H1 (cell line): Measurements from ENCODE around the gene TMEM45A. TPM values are rescaled to one million over a fixed set of nuclear protein-coding genes. Genes with fewer than 3 reads are reported as not detected.

Source experiments
- CTCF ChIA-PET: fragments of 300-600 bp; sonication (Branson Sonifier 250); formaldehyde crosslinking; loops from one replicate; lab custom pipeline; 2021; ENCODE audit not compliant: partially characterized antibody; lab: Charles Lee
- POLR2A ChIA-PET: fragments of 300-600 bp; sonication (Branson Sonifier 250); formaldehyde crosslinking; loops from one replicate; lab custom pipeline; 2021; ENCODE audit warnings: inconsistent platforms; ENCODE audit not compliant: partially characterized antibody; lab: Charles Lee
- DNase-seq, 2 experiments: peaks; one replicate each; pipeline versions ENCODE4 v3.0.0 to v3.0.0-alpha.2; 2010 to 2022; ENCODE audit warnings: low spot score in 2 of 2, low read depth in 1 of 2, mixed read lengths in 1 of 2
- FAIRE-seq: peaks from 2 replicates; lab custom pipeline; 2011; peaks lifted over from hg19 to GRCh38; lab: Jason Lieb, UNC
- H2AFZ ChIP-seq: 2 replicates; pipeline ENCODE4 v1.8.1; 2012; ENCODE audit warnings: low read length, inconsistent platforms
- H2AK5ac ChIP-seq: 2 replicates; pipeline ENCODE4 v1.6.1; 2013; ENCODE audit warnings: low read depth, low read length
- H2BK120ac ChIP-seq: replicated peaks from 2 replicates; pipeline ENCODE3; 2013; ENCODE audit warnings: low read depth, low read length, inconsistent platforms
- H2BK12ac ChIP-seq: 2 replicates; pipeline ENCODE4 v1.6.1; 2013; ENCODE audit warnings: low read depth, low read length
- H2BK15ac ChIP-seq: 2 replicates; pipeline ENCODE4 v1.6.1; 2013; ENCODE audit warnings: low read length
- H2BK20ac ChIP-seq: 2 replicates; pipeline ENCODE4 v1.6.1; 2013; ENCODE audit warnings: low read length
- H2BK5ac ChIP-seq: 2 replicates; pipeline ENCODE4 v1.6.1; 2013; ENCODE audit warnings: low read depth, low read length
- H3K14ac ChIP-seq: 2 replicates; pipeline ENCODE4 v1.6.1; 2013; ENCODE audit warnings: inconsistent platforms; ENCODE audit not compliant: insufficient read length
- H3K18ac ChIP-seq: 2 replicates; pipeline ENCODE4 v1.6.1; 2013; ENCODE audit warnings: low read length; ENCODE audit errors: extremely low read depth
- H3K23ac ChIP-seq: 2 replicates; pipeline ENCODE4 v1.6.1; 2013; ENCODE audit warnings: inconsistent platforms; ENCODE audit not compliant: insufficient read length
- H3K23me2 ChIP-seq: 2 replicates; pipeline ENCODE4 v1.6.1; 2013; ENCODE audit warnings: low read depth, low read length
- H3K27ac ChIP-seq: 2 replicates; pipeline ENCODE4 v1.6.1; 2011; ENCODE audit warnings: low read depth, low read length, inconsistent platforms
- H3K27me3 ChIP-seq, 4 experiments: replicated peaks in 1 of 4; 1 replicate in 1 of 4; 2 replicates in 3 of 4; pipeline versions ENCODE4 v1.6.1 to v1.8.1; 2011 to 2013; ENCODE audit warnings: low read length in 3 of 4, mild to moderate bottlenecking in 3 of 4, inconsistent platforms in 2 of 4, mixed read lengths in 2 of 4, moderate library complexity in 1 of 4; ENCODE audit not compliant: control insufficient read depth in 3 of 4, insufficient read depth in 3 of 4; ENCODE audit errors: extremely low read depth in 1 of 4
- H3K36me3 ChIP-seq, 4 experiments: 2 replicates each; pipeline versions ENCODE4 v1.6.1 to v1.8.1; 2011 to 2013; ENCODE audit warnings: mild to moderate bottlenecking in 4 of 4, low read length in 3 of 4, moderate library complexity in 2 of 4, control low read depth in 1 of 4, inconsistent platforms in 1 of 4; ENCODE audit not compliant: insufficient read depth in 4 of 4, control insufficient read depth in 2 of 4
- H3K4ac ChIP-seq: replicated peaks from 2 replicates; pipeline ENCODE3; 2013; ENCODE audit warnings: low read length, low read depth, mixed read lengths, inconsistent platforms; ENCODE audit not compliant: insufficient read length
- H3K4me1 ChIP-seq, 4 experiments: replicated peaks in 1 of 4; 1 replicate in 1 of 4; 2 replicates in 3 of 4; pipeline versions ENCODE4 v1.6.1 to v1.8.1; 2011 to 2013; ENCODE audit warnings: low read length in 3 of 4, inconsistent platforms in 2 of 4, mixed read lengths in 1 of 4; ENCODE audit not compliant: insufficient read depth in 4 of 4, control insufficient read depth in 3 of 4
- H3K4me2 ChIP-seq, 2 experiments: 2 replicates each; pipeline versions ENCODE4 v1.6.1 to v1.8.1; 2011 to 2013; ENCODE audit warnings: low read depth in 2 of 2, low read length in 2 of 2, control low read depth in 1 of 2, inconsistent platforms in 1 of 2, mild to moderate bottlenecking in 1 of 2; ENCODE audit not compliant: insufficient read depth in 1 of 2
- H3K4me3 ChIP-seq, 4 experiments: fragments of 200-600, 300-600 bp in 1 of 4; sonication (generic), shearing (Covaris generic), sonication (Bioruptor Twin) in 1 of 4; 2 replicates each; pipeline versions ENCODE4 v1.5.1 to v1.8.1; 2011 to 2016; ENCODE audit warnings: low read length in 4 of 4, low read depth in 3 of 4, control low read depth in 2 of 4, inconsistent platforms in 2 of 4, mild to moderate bottlenecking in 2 of 4, mixed read lengths in 1 of 4, moderate library complexity in 1 of 4; ENCODE audit not compliant: insufficient read depth in 2 of 4; ENCODE audit errors: extremely low read depth in 1 of 4
- H3K56ac ChIP-seq: replicated peaks from 2 replicates; pipeline ENCODE3; 2013; ENCODE audit warnings: low read depth, mild to moderate bottlenecking, mixed read lengths, low read length, inconsistent platforms; ENCODE audit not compliant: insufficient read length
- H3K79me1 ChIP-seq: 2 replicates; pipeline ENCODE4 v1.6.1; 2013; ENCODE audit warnings: low read depth, low read length, control low read depth
- H3K79me2 ChIP-seq, 2 experiments: 2 replicates each; pipeline versions ENCODE4 v1.6.1 to v1.8.1; 2012 to 2013; ENCODE audit warnings: low read length in 2 of 2, mild to moderate bottlenecking in 2 of 2, inconsistent platforms in 1 of 2; ENCODE audit not compliant: insufficient read depth in 2 of 2, control insufficient read depth in 1 of 2
- H3K9ac ChIP-seq, 4 experiments: replicated peaks in 1 of 4; 1 replicate in 1 of 4; 2 replicates in 3 of 4; pipeline versions ENCODE4 v1.6.1 to v1.8.1; 2011 to 2013; ENCODE audit warnings: low read depth in 3 of 4, low read length in 3 of 4, control low read depth in 2 of 4, mild to moderate bottlenecking in 2 of 4, moderate library complexity in 2 of 4, inconsistent platforms in 1 of 4; ENCODE audit errors: extremely low read depth in 1 of 4
- H3K9me3 ChIP-seq, 2 experiments: 2 replicates each; pipeline versions ENCODE4 v1.6.1 to v1.8.1; 2012 to 2013; ENCODE audit warnings: mild to moderate bottlenecking in 2 of 2, moderate library complexity in 2 of 2, control low read depth in 1 of 2, inconsistent platforms in 1 of 2, low read depth in 1 of 2, low read length in 1 of 2, mixed read lengths in 1 of 2; ENCODE audit not compliant: insufficient read depth in 2 of 2
- H4K20me1 ChIP-seq, 2 experiments: replicated peaks in 1 of 2; 2 replicates each; pipeline versions ENCODE3 to v1.8.1; 2011 to 2013; ENCODE audit warnings: inconsistent platforms in 2 of 2, low read length in 2 of 2, mild to moderate bottlenecking in 1 of 2; ENCODE audit not compliant: insufficient read depth in 2 of 2, control insufficient read depth in 1 of 2
- H4K5ac ChIP-seq: 2 replicates; pipeline ENCODE4 v1.6.1; 2013; ENCODE audit warnings: low read length, low read depth, mixed read lengths, inconsistent platforms; ENCODE audit not compliant: insufficient read length
- H4K8ac ChIP-seq: 2 replicates; pipeline ENCODE4 v1.8.0; 2013; ENCODE audit warnings: mild to moderate bottlenecking, moderate library complexity, low read length, inconsistent platforms; ENCODE audit not compliant: insufficient read depth; ENCODE audit errors: extremely low read depth
- H4K91ac ChIP-seq: replicated peaks from 2 replicates; pipeline ENCODE3; 2013; ENCODE audit warnings: low read length, mixed read lengths, inconsistent platforms; ENCODE audit not compliant: insufficient read length
- BCL11A ChIP-seq, 2 experiments: IDR thresholded peaks; one replicate each; pipeline ENCODE4 v1.6.1; 2011; ENCODE audit warnings: low read depth in 2 of 2, low read length in 2 of 2, mild to moderate bottlenecking in 2 of 2
- CTBP2 ChIP-seq: IDR thresholded peaks from 2 replicates; pipeline ENCODE4 v1.7.0; 2011; ENCODE audit warnings: borderline replicate concordance, mild to moderate bottlenecking, moderate library complexity, mixed read lengths, low read length; ENCODE audit not compliant: insufficient read depth, insufficient read length
- EZH2 ChIP-seq: fragments of 200-600 bp; sonication (generic); IDR thresholded peaks from 2 replicates; pipeline ENCODE4 v1.7.1; 2012; ENCODE audit warnings: low read depth, mild to moderate bottlenecking, moderate library complexity, low read length, inconsistent platforms; ENCODE audit not compliant: severe bottlenecking
- HDAC6 ChIP-seq: IDR thresholded peaks from one replicate; pipeline ENCODE4 v1.7.1; 2012; ENCODE audit warnings: low read depth, mild to moderate bottlenecking, inconsistent platforms, low read length, moderate library complexity
- KDM1A ChIP-seq: fragments of 200-600, 300-600 bp; sonication (generic); IDR thresholded peaks from 2 replicates; pipeline ENCODE4 v1.7.1; 2016; ENCODE audit warnings: mild to moderate bottlenecking, low read length, borderline replicate concordance
- RNF2 ChIP-seq: fragments of 200-900, 300-1000 bp; sonication (generic); IDR thresholded peaks from 2 replicates; pipeline ENCODE4 v1.7.1; 2016; ENCODE audit warnings: borderline replicate concordance, low read depth, mild to moderate bottlenecking, antibody characterized with exemption, low read length; ENCODE audit not compliant: poor library complexity, severe bottlenecking; ENCODE audit errors: missing control alignments
- SP4 ChIP-seq: IDR thresholded peaks from 2 replicates; pipeline ENCODE4 v1.6.1; 2012; ENCODE audit warnings: low read length, inconsistent platforms
- TCF12 ChIP-seq: IDR thresholded peaks from 2 replicates; pipeline ENCODE4 v1.6.1; 2011; ENCODE audit warnings: low read depth, mild to moderate bottlenecking, low read length
- TEAD4 ChIP-seq: IDR thresholded peaks from 2 replicates; pipeline ENCODE4 v1.6.1; 2012; ENCODE audit warnings: low read depth, low read length, inconsistent platforms, mixed read lengths
- YY1 ChIP-seq: IDR thresholded peaks from 2 replicates; pipeline ENCODE4 v1.6.1; 2011; ENCODE audit warnings: low read depth, mild to moderate bottlenecking, low read length
- WGBS, 2 experiments: shearing (Covaris generic) in 1 of 2; methylation state at CpG; one replicate each; pipeline versions ENCODE4 v1.1.6 to v1.1.7; 2013 to 2015; ENCODE audit warnings: low lambda C conversion rate in 2 of 2, mixed read lengths in 2 of 2, inconsistent platforms in 1 of 2, low coverage in 1 of 2, missing lambda C conversion rate in 1 of 2; ENCODE audit not compliant: insufficient replicate concordance in 2 of 2, insufficient coverage in 1 of 2, insufficient read length in 1 of 2; ENCODE audit errors: extremely low coverage in 1 of 2, missing lambda C conversion rate in 1 of 2; 5-methylcytosine and 5-hydroxymethylcytosine counted together
- polyA plus RNA-seq, 7 experiments: library from polyadenylated mRNA; depleted of rRNA in 3 of 7; stranded (reverse) in 5 of 7; unstranded in 2 of 7; fragments of >200 nt in 5 of 7; fragments of 200-250 nt in 2 of 7; gene quantifications; 1 replicate in 5 of 7; 2 replicates in 1 of 7; 4 replicates in 1 of 7; pipeline versions ENCODE4 v1.2.1 to v1.2.3, GENCODE V29; 2011 to 2013; ENCODE audit warnings: missing spikeins in 2 of 7, mixed read lengths in 2 of 7
- total RNA-seq: library from RNA; stranded (reverse); fragmentation: NEBNext Ultra II Directional; extraction: Animal tissue kit (Norgen Biotek cat#: 25700); gene quantifications from 2 replicates; pipeline ENCODE4 v1.2.1, GENCODE V29; 2021

TMEM45A gene
- total and polyA plus RNA-seq, 2 of the 8 experiments (the other 6 are each of a cell fraction or from before 2014, with no cell fraction given), result 12.9 to 14.2 TPM

- no peak for FAIRE-seq
- no peak overlapping the region for H2BK5ac ChIP-seq
Observed at GRCh38 chr3:100448079-100448478, 44.3 kb upstream of the TMEM45A start.

More at GRCh38 chr3:100448079-100448478, 44.3 kb upstream of the TMEM45A start:
- no peaks in the 10 kb centered on the region for H4K20me1 ChIP-seq
- no peak overlapping the region for H4K91ac ChIP-seq
- no peak overlapping the region for H2BK20ac ChIP-seq
- TF ChIP-seq BCL11A (IDR thresholded peaks at IDR 0.05; ENCODE audit: low read depth in 2 of 2, low read length in 2 of 2), result no peak
- no peak for TF ChIP-seq EZH2
- TF ChIP-seq RNF2, result no peak
- TF ChIP-seq TCF12, result no peak
- TF ChIP-seq HDAC6, result no peak
- TF ChIP-seq YY1, result no peak
- TF ChIP-seq KDM1A, result no peak
- no peak for TF ChIP-seq CTBP2
- TF ChIP-seq TEAD4, result no peak
- no peak for TF ChIP-seq SP4
- no peak overlapping the region for H3K9ac ChIP-seq
- H2AFZ ChIP-seq, result no peak overlapping the region
- no peaks in the 10 kb centered on the region for H3K79me2 ChIP-seq
- H3K4me3 ChIP-seq, result no peak overlapping the region
- CTCF ChIA-PET, result interaction anchor here (1.4 to 2.8 kb wide), 2 partner anchors 10 to 15 kb away, joined by 3 to 10 read pairs; no protein-coding TSS in a partner anchor
- WGBS, 2 experiments, result 89% methylated on average over 1 of the region's 1 CpG; no CpG with 5 or more reads in 1 of the 2 experiments
- no peak overlapping the region for H3K18ac ChIP-seq
- H3K4ac ChIP-seq, result no peak overlapping the region
- no peak overlapping the region for H2BK15ac ChIP-seq
- POLR2A ChIA-PET, result no interaction called here
- H2AK5ac ChIP-seq, result no peak overlapping the region
- no peak overlapping the region for H2BK12ac ChIP-seq
- peaks cover 0 to 5% (median 1%) of the 10 kb centered on the region in 4 experiments; a peak in 3 of 8 replicates for H3K36me3 ChIP-seq
- no peak overlapping the region for H2BK120ac ChIP-seq
- H3K23ac ChIP-seq, result no peak overlapping the region
- H3K4me1 ChIP-seq, result no peaks in the 10 kb centered on the region; a peak in 2 of 7 replicates
- no peak overlapping the region for H3K4me2 ChIP-seq
- H4K8ac ChIP-seq, result no peak overlapping the region
- no peak overlapping the region for H4K5ac ChIP-seq
- no peak overlapping the region for H3K56ac ChIP-seq
- no peaks in the 10 kb centered on the region for H3K23me2 ChIP-seq
- H3K9me3 ChIP-seq, result peaks cover 4 to 24% of the 10 kb centered on the region in 2 experiments
- DNase-seq, result no peak
- H3K27me3 ChIP-seq, result no peaks in the 10 kb centered on the region
- H3K27ac ChIP-seq, result no peak overlapping the region
- H3K79me1 ChIP-seq, result no peaks in the 10 kb centered on the region
- H3K14ac ChIP-seq, result no peak overlapping the region
